DMS 273 (cell line): Measurements from ENCODE around the gene UGT1A6.

ENCODE experiments used
- DNase-seq: peaks from one replicate; lab custom pipeline; 2025; ENCODE audit not compliant: unreplicated experiment; lab: John Stamatoyannopoulos, UW

The UGT1A6 gene

DNA sequence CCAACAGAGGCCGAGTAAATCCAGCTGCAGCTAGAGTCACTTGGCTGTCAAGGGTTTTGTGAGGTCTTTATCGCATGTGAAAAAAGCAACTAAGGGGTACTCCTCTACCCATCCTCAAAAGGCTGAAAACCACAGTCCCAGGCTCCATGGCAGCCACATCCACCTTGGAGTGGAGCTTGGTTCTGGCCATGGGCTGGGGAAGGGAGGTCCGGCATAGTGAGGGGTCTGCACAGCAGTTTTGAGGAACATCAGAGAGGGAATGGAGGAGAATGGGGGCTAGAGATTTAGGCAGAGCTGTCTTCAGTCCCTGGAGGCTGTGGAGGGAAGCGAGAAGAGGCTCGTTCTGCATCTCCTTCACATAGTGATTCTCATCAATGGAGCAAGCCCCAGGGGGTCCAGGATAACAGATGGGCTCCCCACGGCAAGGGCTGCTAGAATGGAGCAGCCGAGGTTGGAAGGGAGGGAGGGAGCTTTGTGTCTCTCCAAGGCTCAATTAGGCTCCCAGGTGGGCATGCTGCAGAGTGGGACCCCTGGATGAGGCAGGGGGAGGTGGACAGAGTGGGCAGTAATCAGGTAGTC is 106.5 kb downstream of the UGT1A6 start:
- peak; percentile 58 for DNase-seq

- DNase-seq = no peak
These were observed 107.0 kb downstream of the UGT1A6 start for GRCh38 chr2:233799716-233800115.

GRCh38 chr2:233800208-233800607 is 107.5 kb downstream of the UGT1A6 start:
- DNase-seq = no peak

GRCh38 chr2:233801357-233802131 is 108.9 kb downstream of the UGT1A6 start:
- DNase-seq = no peak

GRCh38 chr2:233802132-233802815 is 109.6 kb downstream of the UGT1A6 start:
- DNase-seq = no peak

DNA sequence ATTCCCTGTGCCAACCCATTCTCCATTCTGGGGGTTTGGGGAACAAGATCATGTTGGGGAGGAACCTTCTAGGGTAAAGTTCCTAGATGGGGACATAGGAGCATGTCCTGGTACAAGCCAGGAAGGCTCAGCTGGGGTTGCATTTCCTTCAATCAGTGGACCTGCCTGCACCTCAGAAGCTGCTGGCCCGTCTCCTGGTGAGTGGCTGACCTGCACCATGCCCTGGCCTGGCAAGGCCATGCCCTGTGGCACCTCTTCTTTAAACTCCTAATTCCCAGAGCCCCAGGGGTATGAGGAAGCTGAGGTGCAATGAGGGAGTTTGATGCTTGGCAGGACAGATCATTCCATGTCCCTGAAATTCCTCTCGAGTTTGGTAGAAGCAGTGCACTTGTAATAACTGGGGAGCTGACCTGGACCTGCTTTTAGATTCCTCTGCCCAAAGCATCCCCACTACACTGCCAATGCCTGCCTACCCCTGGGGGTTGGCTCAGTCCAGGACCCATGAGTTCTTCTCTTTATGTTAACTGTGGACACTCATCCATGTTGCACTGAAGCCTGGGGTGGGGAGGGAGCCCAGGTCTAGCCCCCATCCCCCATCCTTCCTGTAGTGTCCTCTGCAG is 110.7 kb downstream of the UGT1A6 start:
- no peak for DNase-seq

GRCh38 chr2:233803994-233804393 is 111.3 kb downstream of the UGT1A6 start:
- DNase-seq = no peak

GRCh38 chr2:233807215-233807865 is 114.7 kb downstream of the UGT1A6 start:
- DNase-seq = no peak

GRCh38 chr2:233807966-233808935 is 115.6 kb downstream of the UGT1A6 start:
- DNase-seq = no peak

DNA sequence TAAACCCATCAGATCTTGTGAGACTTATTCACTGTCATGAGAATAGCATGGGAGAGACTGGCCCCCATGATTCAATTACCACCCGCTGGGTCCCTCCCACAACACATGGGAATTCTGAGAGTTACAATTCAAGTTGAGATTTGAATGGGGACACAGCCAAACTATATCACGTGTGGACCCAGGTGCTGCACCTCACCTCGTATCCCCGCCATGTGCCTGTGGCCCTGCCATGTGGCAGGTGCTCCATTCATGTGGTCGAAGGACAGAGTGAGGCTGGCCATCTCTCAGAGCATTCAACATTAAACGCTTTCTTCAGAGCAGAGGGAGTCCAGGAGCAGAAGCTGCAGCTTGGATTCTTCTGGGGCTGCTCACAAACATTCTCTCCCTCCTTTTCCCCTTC is 117.7 kb downstream of the UGT1A6 start:
- DNase-seq = no peak

DNA sequence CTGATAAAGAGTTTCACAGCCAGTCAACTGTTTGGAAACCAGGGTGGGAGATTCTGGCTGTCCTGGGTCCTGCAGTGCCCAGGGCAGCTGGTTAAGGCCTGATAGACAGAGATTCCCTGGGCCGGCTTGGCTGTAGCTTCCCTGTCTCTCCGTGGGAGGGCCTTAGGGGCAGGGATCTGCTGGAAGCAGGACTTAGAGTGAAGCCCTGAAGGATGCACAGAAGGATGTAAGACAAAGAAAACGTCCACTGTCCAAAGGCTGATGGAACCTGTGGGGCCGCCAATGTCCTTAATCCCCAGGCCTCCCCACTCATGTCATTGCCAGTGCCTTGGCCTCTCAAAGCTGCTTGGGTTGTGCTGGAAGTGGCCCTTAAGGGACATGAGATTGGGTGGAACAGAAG is 118.4 kb downstream of the UGT1A6 start:
- no peak for DNase-seq

- no peak for DNase-seq
These were observed 119.0 kb downstream of the UGT1A6 start for GRCh38 chr2:233811732-233812131.

DNA sequence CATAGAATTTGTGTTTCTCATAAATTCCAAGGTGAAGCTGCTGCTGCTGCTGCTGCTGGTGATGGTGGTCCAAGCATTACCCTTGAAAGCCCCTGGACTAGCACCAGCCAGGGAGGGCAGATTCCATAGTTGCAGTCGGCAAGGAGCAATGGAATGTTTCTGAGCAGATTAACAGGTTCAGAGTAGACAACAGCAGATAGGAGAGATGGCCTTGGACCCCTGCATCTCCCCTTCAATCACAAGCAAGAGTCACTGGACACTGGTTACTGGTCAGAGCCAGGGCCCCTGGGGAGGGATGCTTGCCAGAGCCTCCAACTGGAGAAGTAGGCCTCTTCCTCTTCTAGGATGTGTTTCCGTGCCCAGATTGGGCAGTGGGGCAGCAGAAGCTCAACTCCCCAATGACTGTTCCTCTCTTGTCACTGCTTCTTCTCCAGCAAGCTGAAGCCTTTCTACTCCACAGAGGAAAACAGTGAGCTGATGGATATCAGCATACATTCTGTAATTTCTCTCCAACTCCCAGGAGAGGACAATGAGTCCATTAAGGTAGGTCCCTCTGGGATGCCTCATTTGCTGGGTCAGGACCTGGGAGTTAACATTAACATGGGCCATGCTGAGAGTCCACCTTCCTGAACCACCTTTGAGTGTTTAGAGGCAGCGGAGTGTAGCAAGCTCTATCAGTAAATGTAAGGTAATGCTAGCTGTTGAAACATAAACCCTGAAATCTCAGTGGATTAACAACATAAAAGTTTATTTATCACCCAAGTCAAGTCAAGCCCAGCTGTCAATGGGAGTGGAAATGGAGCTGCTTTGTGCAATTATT is 120.8 kb downstream of the UGT1A6 start:
- no peak for DNase-seq

GRCh38 chr2:233814056-233814835 is 121.6 kb downstream of the UGT1A6 start:
- peak; percentile 44 for DNase-seq

GRCh38 chr2:233815861-233816260 is 123.2 kb downstream of the UGT1A6 start:
- DNase-seq = no peak

DNA sequence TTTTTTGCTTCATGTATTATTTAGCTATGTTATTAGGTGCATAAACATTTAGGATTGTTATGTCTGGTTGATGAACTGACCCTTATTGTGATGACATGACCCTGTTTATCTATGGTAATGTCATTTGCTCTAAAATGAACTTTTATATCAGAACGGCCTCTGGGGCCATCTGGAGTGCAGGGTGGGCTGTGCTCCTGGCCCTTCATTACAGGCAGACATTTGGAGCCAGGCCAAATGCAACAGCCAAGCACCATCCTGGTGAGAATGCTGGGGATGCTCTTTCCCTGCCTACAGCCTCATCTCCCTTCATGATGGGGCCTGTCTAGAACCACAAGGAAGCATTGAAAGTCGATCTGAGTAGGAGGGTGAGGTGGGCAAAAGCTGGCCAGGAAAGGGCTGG is 123.6 kb downstream of the UGT1A6 start:
- DNase-seq = peak; percentile 70

DNA sequence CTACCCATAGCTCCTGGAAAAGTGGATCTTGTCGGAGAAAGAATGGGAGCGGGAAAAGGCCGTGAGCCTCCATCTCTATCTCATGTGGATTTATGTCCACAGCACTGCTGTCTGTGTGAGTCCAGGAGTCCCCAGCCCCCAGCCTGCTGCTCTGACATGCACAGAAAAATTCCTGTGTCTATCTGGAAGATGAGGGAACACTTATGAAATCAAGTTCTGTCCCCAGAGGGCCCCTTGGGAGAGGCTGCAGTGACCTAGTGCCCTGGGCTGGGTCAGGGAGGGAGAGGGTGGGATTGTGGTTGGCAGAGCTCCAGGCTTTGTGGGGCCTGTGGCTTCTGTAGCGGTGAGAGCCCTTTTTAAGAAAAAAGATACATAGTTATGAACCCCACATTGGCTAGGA is 124.1 kb downstream of the UGT1A6 start:
- no peak for DNase-seq

GRCh38 chr2:233817361-233817911 is 124.7 kb downstream of the UGT1A6 start:
- no peak for DNase-seq
